Hepatocyte (in vitro differentiated cells): ENCODE data around the gene SLC16A3. TPM values are rescaled to one million over a fixed set of nuclear protein-coding genes. Genes with fewer than 3 reads are reported as not detected.

Source experiments
- DNase-seq: peaks from one replicate; pipeline ENCODE4 v3.0.0-alpha.2; 2016; ENCODE audit warnings: low spot score
- H2AFZ ChIP-seq: fragments of 200-600 bp; sonication (generic); 2 replicates; pipeline ENCODE4 v1.6.0; 2016; ENCODE audit warnings: antibody characterized with exemption, mild to moderate bottlenecking
- H3K27ac ChIP-seq: fragments of 200-600 bp; sonication (generic); 2 replicates; pipeline ENCODE4 v1.5.1; 2016; ENCODE audit warnings: mild to moderate bottlenecking
- H3K27me3 ChIP-seq: fragments of 200-600 bp; sonication (generic); 2 replicates; pipeline ENCODE4 v1.6.1; 2016
- H3K36me3 ChIP-seq: fragments of 200-600 bp; sonication (generic); replicated peaks from 2 replicates; pipeline ENCODE4 v1.5.1; 2016; ENCODE audit warnings: low read depth; ENCODE audit not compliant: insufficient read depth
- H3K4me1 ChIP-seq: fragments of 200-600 bp; sonication (generic); 2 replicates; pipeline ENCODE4 v1.5.1; 2016; ENCODE audit warnings: mild to moderate bottlenecking, moderate library complexity; ENCODE audit not compliant: insufficient read depth
- H3K4me2 ChIP-seq: fragments of 200-600 bp; sonication (generic); 2 replicates; pipeline ENCODE4 v1.6.0; 2016
- H3K4me3 ChIP-seq: fragments of 200-600 bp; sonication (generic); 2 replicates; pipeline ENCODE4 v1.5.1; 2016; ENCODE audit warnings: mild to moderate bottlenecking
- H3K79me2 ChIP-seq: fragments of 200-600 bp; sonication (generic); 2 replicates; pipeline ENCODE4 v1.6.0; 2017; ENCODE audit warnings: mild to moderate bottlenecking
- H3K9me2 ChIP-seq: fragments of 200-600 bp; sonication (generic); replicated peaks from 2 replicates; pipeline ENCODE4 v1.6.0; 2017; ENCODE audit warnings: mild to moderate bottlenecking; ENCODE audit not compliant: insufficient read depth
- H3K9me3 ChIP-seq: fragments of 200-600 bp; sonication (generic); 2 replicates; pipeline ENCODE4 v1.5.1; 2016; ENCODE audit warnings: low read depth, mild to moderate bottlenecking
- H4K20me1 ChIP-seq: fragments of 200-600 bp; sonication (generic); 2 replicates; pipeline ENCODE4 v1.6.0; 2016; ENCODE audit warnings: mild to moderate bottlenecking; ENCODE audit not compliant: insufficient read depth, poor library complexity, severe bottlenecking
- EZH2 ChIP-seq: fragments of 200-600 bp; sonication (generic); IDR thresholded peaks from 2 replicates; pipeline ENCODE4 v1.6.1; 2016; ENCODE audit warnings: antibody characterized with exemption, mild to moderate bottlenecking, borderline replicate concordance
- EZH2phosphoT487 ChIP-seq: fragments of 200-600 bp; sonication (generic); IDR thresholded peaks from one replicate; pipeline ENCODE4 v1.6.1; 2018; ENCODE audit warnings: antibody characterized with exemption, mild to moderate bottlenecking, low read depth, moderate library complexity; ENCODE audit not compliant: unreplicated experiment, severe bottlenecking
- WGBS: methylation state at CpG from one replicate; pipeline ENCODE4 v1.1.6; 2016; ENCODE audit warnings: low lambda C conversion rate; ENCODE audit errors: missing lambda C conversion rate; 5-methylcytosine and 5-hydroxymethylcytosine counted together
- polyA plus RNA-seq: library from polyadenylated mRNA; unstranded; fragments of >200 nt; fragmentation: Nextera tagmentation; extraction: Ambion mirVana; gene quantifications from 2 replicates; pipeline ENCODE4 v1.2.1, GENCODE V29; 2016
- total RNA-seq: library from RNA; depleted of rRNA; stranded (reverse); fragments of >200 nt; gene quantifications from 2 replicates; pipeline ENCODE4 v1.2.3, GENCODE V29; 2014
- TF ChIP-seq, protein P1 (sequence below): fragments of 200-600 bp; sonication (generic); IDR thresholded peaks from 2 replicates; pipeline ENCODE4 v1.5.1; 2016; ENCODE audit warnings: antibody characterized with exemption, mild to moderate bottlenecking; ENCODE audit not compliant: poor library complexity

SLC16A3 gene
- total and polyA plus RNA-seq, 2 experiments from 2014 or later = 125 to 290 TPM

- Histone ChIP-seq H4K20me1 (no peaks in the 10 kb centered on the region), H2AFZ (no peak overlapping the region), H3K36me3 (no peaks in the 10 kb centered on the region), H3K4me2 (no peak overlapping the region), H3K9me2 (no peaks in the 10 kb centered on the region), H3K4me1 (no peaks in the 10 kb centered on the region), H3K4me3 (no peak overlapping the region), H3K27me3 (no peaks in the 10 kb centered on the region), H3K27ac (peak overlapping the region; percentile 67), H3K79me2 (no peaks in the 10 kb centered on the region), H3K9me3 (no peaks in the 10 kb centered on the region)
- WGBS = 69% methylated on average over 19 of the region's 21 CpGs
- TF ChIP-seq EZH2 (no peak), EZH2phosphoT487 (no peak)
- TF ChIP-seq, protein P1, sequence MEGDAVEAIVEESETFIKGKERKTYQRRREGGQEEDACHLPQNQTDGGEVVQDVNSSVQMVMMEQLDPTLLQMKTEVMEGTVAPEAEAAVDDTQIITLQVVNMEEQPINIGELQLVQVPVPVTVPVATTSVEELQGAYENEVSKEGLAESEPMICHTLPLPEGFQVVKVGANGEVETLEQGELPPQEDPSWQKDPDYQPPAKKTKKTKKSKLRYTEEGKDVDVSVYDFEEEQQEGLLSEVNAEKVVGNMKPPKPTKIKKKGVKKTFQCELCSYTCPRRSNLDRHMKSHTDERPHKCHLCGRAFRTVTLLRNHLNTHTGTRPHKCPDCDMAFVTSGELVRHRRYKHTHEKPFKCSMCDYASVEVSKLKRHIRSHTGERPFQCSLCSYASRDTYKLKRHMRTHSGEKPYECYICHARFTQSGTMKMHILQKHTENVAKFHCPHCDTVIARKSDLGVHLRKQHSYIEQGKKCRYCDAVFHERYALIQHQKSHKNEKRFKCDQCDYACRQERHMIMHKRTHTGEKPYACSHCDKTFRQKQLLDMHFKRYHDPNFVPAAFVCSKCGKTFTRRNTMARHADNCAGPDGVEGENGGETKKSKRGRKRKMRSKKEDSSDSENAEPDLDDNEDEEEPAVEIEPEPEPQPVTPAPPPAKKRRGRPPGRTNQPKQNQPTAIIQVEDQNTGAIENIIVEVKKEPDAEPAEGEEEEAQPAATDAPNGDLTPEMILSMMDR = no peak
- peak; percentile 60 for DNase-seq
These were observed 11.2 kb upstream of the SLC16A3 start for GRCh38 chr17:82217530-82218204.

DNA sequence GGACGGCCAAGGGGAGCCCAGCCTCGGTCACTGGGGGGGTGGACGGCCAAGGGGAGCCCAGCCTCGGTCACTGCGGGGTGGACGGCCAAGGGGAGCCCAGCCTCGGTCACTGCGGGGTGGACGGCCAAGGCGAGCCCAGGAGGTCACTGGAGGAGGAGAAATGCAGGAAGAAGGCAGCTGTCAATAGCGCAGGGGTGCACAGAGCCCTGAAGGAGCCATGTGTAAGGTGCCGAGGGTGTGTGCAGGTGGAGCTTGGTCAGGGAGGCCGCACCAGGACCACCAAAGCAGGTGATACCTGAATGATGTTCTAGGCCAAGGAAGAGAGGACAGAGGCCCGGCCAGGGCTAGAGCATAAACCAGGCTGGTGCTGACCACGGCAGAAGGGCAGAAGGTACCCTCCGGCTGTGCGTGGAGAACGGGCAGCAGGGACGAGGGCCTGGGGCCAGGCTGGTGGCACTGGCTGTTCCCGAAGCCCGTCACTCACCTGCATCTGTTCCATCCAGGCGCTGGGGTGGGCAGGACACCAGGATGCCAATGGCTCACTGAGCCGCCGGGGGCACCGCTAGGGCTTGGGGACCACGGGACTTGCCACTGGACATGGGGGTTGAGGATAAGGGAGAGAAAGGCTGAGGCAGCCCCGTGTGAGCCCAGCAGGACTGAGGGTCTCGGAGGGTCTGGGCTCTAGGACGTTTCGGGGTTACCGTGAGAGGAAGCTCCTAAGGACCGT lies 10.3 kb upstream of the SLC16A3 start:
- TF ChIP-seq EZH2phosphoT487 (no peak), EZH2 (no peak)
- TF ChIP-seq, protein P1 = no peak
- Histone ChIP-seq H3K4me1 (no peaks in the 10 kb centered on the region), H4K20me1 (no peaks in the 10 kb centered on the region), H2AFZ (no peak overlapping the region), H3K9me2 (no peaks in the 10 kb centered on the region), H3K4me3 (no peak overlapping the region), H3K27me3 (no peaks in the 10 kb centered on the region), H3K27ac (no peak overlapping the region), H3K9me3 (no peaks in the 10 kb centered on the region), H3K4me2 (no peak overlapping the region), H3K79me2 (no peaks in the 10 kb centered on the region), H3K36me3 (no peaks in the 10 kb centered on the region)
- 92% methylated on average over 30 of the region's 32 CpGs for WGBS
- no peak for DNase-seq

GRCh38 chr17:82219083-82219482 lies 9.8 kb upstream of the SLC16A3 start:
- Histone ChIP-seq H3K27me3 (no peaks in the 10 kb centered on the region), H3K27ac (no peak overlapping the region), H3K79me2 (no peaks in the 10 kb centered on the region), H4K20me1 (no peaks in the 10 kb centered on the region), H3K4me2 (no peak overlapping the region), H3K9me3 (no peaks in the 10 kb centered on the region), H2AFZ (no peak overlapping the region), H3K4me3 (no peak overlapping the region), H3K9me2 (no peaks in the 10 kb centered on the region), H3K4me1 (no peaks in the 10 kb centered on the region), H3K36me3 (no peaks in the 10 kb centered on the region)
- 100% methylated on average over 4 of the region's 7 CpGs for WGBS
- no peak for DNase-seq
- TF ChIP-seq, protein P1 = no peak
- TF ChIP-seq EZH2 = no peak
- no peak for TF ChIP-seq EZH2phosphoT487
